Spleen (tissue), 7 donors: ENCODE data around the gene GOLT1A.

Experiments used
- CTCF ChIP-seq, 11 experiments: fragments of 200-600 bp in 7 of 11; fragments of 450-650 bp in 4 of 11; sonication (generic) in 4 of 11; IDR thresholded peaks in 8 of 11; conservative IDR thresholded peaks in 3 of 11; 1 replicate in 7 of 11; 2 replicates in 4 of 11; pipeline versions ENCODE4 v1.4.0 to v1.8.0; 2016 to 2021; ENCODE audit warnings: antibody characterized with exemption in 11 of 11, inconsistent platforms in 4 of 11, mild to moderate bottlenecking in 1 of 11
- POLR2A ChIP-seq, 3 donors: fragments of 450-650 bp; IDR thresholded peaks; one replicate each; pipeline ENCODE4 v1.5.1; 2017; ENCODE audit warnings: antibody characterized with exemption in 3 of 3, mild to moderate bottlenecking in 1 of 3
- POLR2AphosphoS5 ChIP-seq, 3 donors: sonication (generic); formaldehyde crosslinking; IDR thresholded peaks; one replicate each; pipeline ENCODE4 v1.5.1; 2017; ENCODE audit warnings: antibody characterized with exemption in 3 of 3
- donor health status: DM: no; HTN: no; CAD: no; lungs with moderate emphysema.
- donor health status: DM: no; HTN: no; CAD: no.
- donor health status: DM: no; HTN: no; CAD: no.

- no peak for TF ChIP-seq CTCF (IDR thresholded peaks at IDR 0.05 in 8 of 11, conservative IDR thresholded peaks at IDR 0.05 in 3 of 11)
- TF ChIP-seq POLR2AphosphoS5 (IDR thresholded peaks at IDR 0.05), result no peak
- TF ChIP-seq POLR2A (IDR thresholded peaks at IDR 0.05), result no peak
Observed at GRCh38 chr1:204157962-204158361, 55.8 kb downstream of the GOLT1A start.
